Measurements from ENCODE around the gene RALY. TPM values are rescaled to one million over a fixed set of nuclear protein-coding genes. Genes with fewer than 3 reads are reported as not detected.

RALY gene
- total and polyA plus RNA-seq, 9 donors, result 56.5 to 166 (median 147) TPM

- Histone ChIP-seq H3K4me3 (ENCODE audit: low read length) (no peak overlapping the region), H3K27ac (ENCODE audit: low read length) (no peak overlapping the region), H3K9me3 (replicated peaks; ENCODE audit: control insufficient read depth, low read depth, low read length) (no peaks in the 10 kb centered on the region), H3K36me3 (ENCODE audit: control insufficient read depth, insufficient read depth, low read length) (peaks cover 11% of the 10 kb centered on the region), H3K27me3 (ENCODE audit: control insufficient read depth, insufficient read depth, low read length) (no peaks in the 10 kb centered on the region), H3K4me1 (ENCODE audit: control insufficient read depth, insufficient read depth, low read length) (peaks cover 2% of the 10 kb centered on the region)
- no peak for DNase-seq
- no CpG with 5 or more reads among the region's 1 CpG for WGBS (ENCODE audit: insufficient coverage)
Measured at GRCh38 chr20:34060970-34061369, 67.3 kb downstream of the RALY start.

- Histone ChIP-seq H3K4me3 (ENCODE audit: low read length) (no peak overlapping the region), H3K36me3 (ENCODE audit: control insufficient read depth, insufficient read depth, low read length) (peaks cover 11% of the 10 kb centered on the region), H3K9me3 (replicated peaks; ENCODE audit: control insufficient read depth, low read depth, low read length) (no peaks in the 10 kb centered on the region), H3K4me1 (ENCODE audit: control insufficient read depth, insufficient read depth, low read length) (peaks cover 7% of the 10 kb centered on the region), H3K27me3 (ENCODE audit: control insufficient read depth, insufficient read depth, low read length) (no peaks in the 10 kb centered on the region), H3K27ac (ENCODE audit: low read length) (no peak overlapping the region)
- no peak for DNase-seq
Measured at GRCh38 chr20:34061695-34062094, 68.0 kb downstream of the RALY start.

DNA sequence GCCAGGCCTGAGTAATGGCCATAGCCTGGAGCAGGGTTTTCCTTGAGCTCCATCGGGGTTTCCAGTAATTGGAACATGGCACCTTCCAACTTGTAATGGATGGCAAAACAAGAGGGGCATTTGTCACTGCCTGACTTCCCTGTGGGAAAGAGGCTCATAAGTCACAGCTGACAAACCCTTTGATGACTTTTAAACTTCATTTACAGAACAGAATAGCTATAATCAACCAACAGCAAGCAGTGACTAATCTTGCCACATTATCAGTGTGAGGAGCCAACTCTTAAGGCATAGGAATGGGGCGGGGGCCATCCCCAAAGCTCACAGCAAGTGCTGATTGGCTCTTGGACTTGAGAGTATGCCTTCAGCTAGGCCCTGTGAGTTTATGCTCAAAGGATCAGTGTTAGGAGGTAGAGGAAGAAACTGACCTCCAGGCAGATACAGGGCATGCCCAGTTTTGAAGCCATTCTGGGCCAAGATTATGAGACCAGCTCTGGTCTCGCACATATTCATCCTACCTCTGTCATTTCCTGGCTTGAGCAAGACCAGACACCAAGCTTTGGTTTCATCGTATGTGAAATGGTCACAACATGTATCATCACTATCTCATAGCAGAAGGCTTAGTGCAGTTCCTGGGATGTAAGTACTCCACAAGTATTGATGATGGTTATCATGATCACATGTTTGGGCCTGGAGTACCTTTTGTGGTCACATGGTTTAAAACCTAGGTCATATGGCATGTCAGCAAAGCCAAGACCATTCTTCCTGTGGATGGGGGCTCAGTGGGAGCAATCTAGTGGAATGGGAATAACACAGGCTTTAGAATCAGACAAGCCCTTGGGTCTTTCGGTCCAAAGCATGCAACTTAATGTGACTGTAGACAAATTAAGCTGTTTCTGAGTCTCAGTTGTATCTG lies 69.1 kb downstream of the RALY start:
- H3K4me1 ChIP-seq (ENCODE audit: control insufficient read depth, insufficient read depth, low read length), result peaks cover 7% of the 10 kb centered on the region
- H3K4me3 ChIP-seq (ENCODE audit: low read length), result no peak overlapping the region
- DNase-seq, result no peak
- H3K36me3 ChIP-seq (ENCODE audit: control insufficient read depth, insufficient read depth, low read length), result peaks cover 11% of the 10 kb centered on the region
- 83% methylated on average over 3 of the region's 5 CpGs for WGBS (ENCODE audit: insufficient coverage)
- no peak overlapping the region for H3K27ac ChIP-seq (ENCODE audit: low read length)
- no peaks in the 10 kb centered on the region for H3K27me3 ChIP-seq (ENCODE audit: control insufficient read depth, insufficient read depth, low read length)
- no peaks in the 10 kb centered on the region for H3K9me3 ChIP-seq (replicated peaks; ENCODE audit: control insufficient read depth, low read depth, low read length)

DNA sequence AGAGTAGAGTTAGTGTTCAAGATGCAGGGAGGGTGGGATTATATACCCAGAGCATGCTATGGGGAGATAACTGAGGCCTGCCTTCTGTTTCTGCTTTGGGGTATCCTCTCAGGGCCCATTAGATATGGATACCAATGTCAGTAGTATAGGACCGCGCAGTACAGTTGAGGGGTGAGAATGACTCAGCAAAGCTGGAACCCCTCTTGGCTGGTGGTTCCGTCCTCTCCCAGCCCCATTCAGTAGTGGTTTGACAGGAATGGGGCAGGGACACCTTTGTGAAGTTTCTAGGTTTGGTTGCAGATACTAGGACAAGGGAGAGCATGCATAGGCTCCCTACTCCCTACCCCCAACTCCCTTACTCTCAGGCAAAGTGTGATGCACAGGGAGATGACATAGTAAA lies 70.6 kb downstream of the RALY start:
- H3K4me1 ChIP-seq (ENCODE audit: control insufficient read depth, insufficient read depth, low read length), result peaks cover 9% of the 10 kb centered on the region
- H3K9me3 ChIP-seq (replicated peaks; ENCODE audit: control insufficient read depth, low read depth, low read length), result no peaks in the 10 kb centered on the region
- no peak overlapping the region for H3K4me3 ChIP-seq (ENCODE audit: low read length)
- no peak for DNase-seq
- 100% methylated on average over 2 of the region's 3 CpGs for WGBS (ENCODE audit: insufficient coverage)
- H3K36me3 ChIP-seq (ENCODE audit: control insufficient read depth, insufficient read depth, low read length), result peaks cover 11% of the 10 kb centered on the region
- no peaks in the 10 kb centered on the region for H3K27me3 ChIP-seq (ENCODE audit: control insufficient read depth, insufficient read depth, low read length)
- H3K27ac ChIP-seq (ENCODE audit: low read length), result no peak overlapping the region

DNA sequence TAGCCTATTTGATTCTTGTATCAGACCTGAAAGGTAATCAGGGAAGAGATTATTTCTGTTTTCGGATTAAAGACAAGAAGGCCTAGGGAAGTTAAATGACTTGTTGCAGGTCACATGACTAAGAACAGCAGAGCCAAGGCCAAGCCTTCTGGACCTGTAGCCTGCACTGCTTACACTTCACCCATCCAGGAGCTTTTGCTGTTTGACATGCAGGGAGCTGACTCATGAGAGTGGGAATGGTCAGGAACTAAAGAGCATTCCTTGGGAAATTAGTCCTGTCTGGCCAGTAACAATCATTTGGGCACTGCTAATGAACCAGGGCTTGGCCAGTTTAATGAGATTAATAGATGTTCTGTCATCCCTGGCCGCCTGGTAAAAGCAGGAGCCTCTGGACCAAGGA lies 71.5 kb downstream of the RALY start:
- H3K4me1 ChIP-seq (ENCODE audit: control insufficient read depth, insufficient read depth, low read length), result peaks cover 14% of the 10 kb centered on the region
- WGBS (ENCODE audit: insufficient coverage), result 80% methylated on average over 1 of the region's 2 CpGs
- H3K27ac ChIP-seq (ENCODE audit: low read length), result no peak overlapping the region
- H3K4me3 ChIP-seq (ENCODE audit: low read length), result no peak overlapping the region
- DNase-seq, result no peak
- no peaks in the 10 kb centered on the region for H3K27me3 ChIP-seq (ENCODE audit: control insufficient read depth, insufficient read depth, low read length)
- peaks cover 9% of the 10 kb centered on the region for H3K36me3 ChIP-seq (ENCODE audit: control insufficient read depth, insufficient read depth, low read length)
- no peaks in the 10 kb centered on the region for H3K9me3 ChIP-seq (replicated peaks; ENCODE audit: control insufficient read depth, low read depth, low read length)

- Histone ChIP-seq H3K4me3 (ENCODE audit: low read length) (no peak overlapping the region), H3K36me3 (ENCODE audit: control insufficient read depth, insufficient read depth, low read length) (peaks cover 12% of the 10 kb centered on the region), H3K4me1 (ENCODE audit: control insufficient read depth, insufficient read depth, low read length) (peaks cover 14% of the 10 kb centered on the region), H3K9me3 (replicated peaks; ENCODE audit: control insufficient read depth, low read depth, low read length) (no peaks in the 10 kb centered on the region), H3K27me3 (ENCODE audit: control insufficient read depth, insufficient read depth, low read length) (no peaks in the 10 kb centered on the region), H3K27ac (ENCODE audit: low read length) (no peak overlapping the region)
- DNase-seq, result peak; percentile 78
- WGBS (ENCODE audit: insufficient coverage), result 67% methylated on average over 1 of the region's 3 CpGs
Measured at GRCh38 chr20:34066476-34067090, 72.9 kb downstream of the RALY start.

DNA sequence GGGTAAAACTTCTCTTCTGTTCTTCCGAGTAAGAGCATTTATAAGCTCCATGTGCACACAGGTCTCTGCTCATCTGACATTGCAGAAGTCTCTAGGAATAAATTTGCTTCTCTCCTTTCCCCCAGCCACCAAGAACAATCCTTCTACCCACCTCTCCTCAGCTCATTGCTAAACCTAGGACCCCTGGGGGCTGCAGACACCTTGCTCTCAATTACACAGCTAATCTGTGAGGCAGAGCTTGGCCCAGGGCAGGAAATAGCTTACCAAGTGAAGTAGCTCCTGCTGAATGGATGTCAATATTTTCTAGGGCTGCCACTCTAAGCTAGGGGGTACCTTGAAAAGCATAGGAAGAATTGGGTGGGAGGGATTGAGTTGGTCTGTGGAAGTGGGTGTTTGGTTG lies 74.3 kb downstream of the RALY start:
- Histone ChIP-seq H3K4me1 (ENCODE audit: control insufficient read depth, insufficient read depth, low read length) (peaks cover 14% of the 10 kb centered on the region), H3K4me3 (ENCODE audit: low read length) (no peak overlapping the region)
- 38% methylated on average over 1 of the region's 1 CpG for WGBS (ENCODE audit: insufficient coverage)

GRCh38 chr20:34069341-34070078 lies 75.8 kb downstream of the RALY start:
- no peak overlapping the region for H3K4me3 ChIP-seq (ENCODE audit: low read length)
- H3K36me3 ChIP-seq (ENCODE audit: control insufficient read depth, insufficient read depth, low read length), result peaks cover 32% of the 10 kb centered on the region
- no peaks in the 10 kb centered on the region for H3K27me3 ChIP-seq (ENCODE audit: control insufficient read depth, insufficient read depth, low read length)
- H3K4me1 ChIP-seq (ENCODE audit: control insufficient read depth, insufficient read depth, low read length), result peaks cover 24% of the 10 kb centered on the region
- H3K9me3 ChIP-seq (replicated peaks; ENCODE audit: control insufficient read depth, low read depth, low read length), result no peaks in the 10 kb centered on the region
- peak overlapping the region; percentile 7 for H3K27ac ChIP-seq (ENCODE audit: low read length)
- peak; percentile 93 for DNase-seq
- WGBS (ENCODE audit: insufficient coverage), result 37% methylated on average over 5 of the region's 7 CpGs

More for the DNA sequence above, 74.3 kb downstream of the RALY start:
- H3K9me3 ChIP-seq (replicated peaks; ENCODE audit: control insufficient read depth, low read depth, low read length), result no peaks in the 10 kb centered on the region
- no peak overlapping the region for H3K27ac ChIP-seq (ENCODE audit: low read length)
- peaks cover 19% of the 10 kb centered on the region for H3K36me3 ChIP-seq (ENCODE audit: control insufficient read depth, insufficient read depth, low read length)
- DNase-seq, result no peak
- H3K27me3 ChIP-seq (ENCODE audit: control insufficient read depth, insufficient read depth, low read length), result no peaks in the 10 kb centered on the region

DNA sequence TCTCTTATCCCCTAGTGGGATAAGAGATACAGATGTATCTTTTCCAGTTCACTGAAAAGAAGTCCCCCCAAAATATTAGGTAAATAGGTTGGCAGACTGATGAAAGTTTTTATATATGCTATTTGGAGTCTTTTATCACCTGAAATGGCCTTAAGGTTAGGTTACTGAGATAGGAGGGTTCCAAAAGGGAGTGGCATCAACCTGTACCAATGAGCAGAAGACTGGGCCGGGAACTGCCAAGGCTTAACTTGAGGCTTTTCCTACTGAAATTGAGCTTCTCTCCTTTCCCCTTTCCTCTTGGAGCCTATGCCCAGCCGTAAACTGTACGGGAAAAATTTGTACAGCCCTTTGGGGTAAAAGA lies 76.3 kb downstream of the RALY start:
- Histone ChIP-seq H3K36me3 (ENCODE audit: control insufficient read depth, insufficient read depth, low read length) (peaks cover 36% of the 10 kb centered on the region), H3K4me1 (ENCODE audit: control insufficient read depth, insufficient read depth, low read length) (peaks cover 29% of the 10 kb centered on the region), H3K27me3 (ENCODE audit: control insufficient read depth, insufficient read depth, low read length) (no peaks in the 10 kb centered on the region), H3K27ac (ENCODE audit: low read length) (no peak overlapping the region), H3K9me3 (replicated peaks; ENCODE audit: control insufficient read depth, low read depth, low read length) (no peaks in the 10 kb centered on the region), H3K4me3 (ENCODE audit: low read length) (no peak overlapping the region)
- no CpG with 5 or more reads among the region's 3 CpGs for WGBS (ENCODE audit: insufficient coverage)
- DNase-seq, result no peak

DNA sequence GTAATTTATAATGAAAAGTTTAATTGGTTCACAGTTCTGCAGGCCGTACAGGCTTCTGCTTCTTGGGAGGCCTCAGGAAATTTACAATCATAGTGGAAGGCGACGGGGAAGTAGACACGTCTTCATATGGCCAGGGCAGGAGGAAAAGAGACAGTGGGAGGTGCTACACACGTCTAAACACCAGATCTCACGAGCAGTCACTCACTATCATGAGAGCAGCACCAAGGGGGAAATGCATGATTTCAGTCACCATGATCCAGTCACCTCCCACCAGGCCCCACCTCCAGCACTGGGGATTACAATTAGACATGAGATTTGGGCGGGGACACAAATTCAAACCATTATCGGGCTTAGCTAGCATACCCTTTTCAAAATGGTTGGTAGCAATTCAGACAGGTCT lies 77.1 kb downstream of the RALY start:
- Histone ChIP-seq H3K9me3 (replicated peaks; ENCODE audit: control insufficient read depth, low read depth, low read length) (no peaks in the 10 kb centered on the region), H3K36me3 (ENCODE audit: control insufficient read depth, insufficient read depth, low read length) (peaks cover 39% of the 10 kb centered on the region), H3K27ac (ENCODE audit: low read length) (no peak overlapping the region), H3K4me1 (ENCODE audit: control insufficient read depth, insufficient read depth, low read length) (peaks cover 35% of the 10 kb centered on the region), H3K4me3 (ENCODE audit: low read length) (no peak overlapping the region), H3K27me3 (ENCODE audit: control insufficient read depth, insufficient read depth, low read length) (no peaks in the 10 kb centered on the region)
- WGBS (ENCODE audit: insufficient coverage), result 85% methylated on average over 6 of the region's 8 CpGs
- no peak for DNase-seq

Data from muscle of leg (tissue), 11 donors.